NCI-H2107 (cell line): ENCODE data around the gene AGPS.
"Not testable (repeated sequence)": the region's sequence is repeated elsewhere in the genome, so short reads cannot be mapped to it uniquely, and the experiment has no call there.

Experiments used
- DNase-seq: peaks from one replicate; lab custom pipeline; 2025; lab: John Stamatoyannopoulos, UW

AGPS gene

GRCh38 chr2:177391822-177392372 lies 676 bp upstream of the AGPS start:
- no peak for DNase-seq

GRCh38 chr2:177393203-177393755 lies 706 bp downstream of the AGPS start:
- no peak for DNase-seq

GRCh38 chr2:177393824-177394593 lies 1.4 kb downstream of the AGPS start:
- no peak for DNase-seq

GRCh38 chr2:177394594-177394973 lies 2.0 kb downstream of the AGPS start:
- DNase-seq = no peak

DNA sequence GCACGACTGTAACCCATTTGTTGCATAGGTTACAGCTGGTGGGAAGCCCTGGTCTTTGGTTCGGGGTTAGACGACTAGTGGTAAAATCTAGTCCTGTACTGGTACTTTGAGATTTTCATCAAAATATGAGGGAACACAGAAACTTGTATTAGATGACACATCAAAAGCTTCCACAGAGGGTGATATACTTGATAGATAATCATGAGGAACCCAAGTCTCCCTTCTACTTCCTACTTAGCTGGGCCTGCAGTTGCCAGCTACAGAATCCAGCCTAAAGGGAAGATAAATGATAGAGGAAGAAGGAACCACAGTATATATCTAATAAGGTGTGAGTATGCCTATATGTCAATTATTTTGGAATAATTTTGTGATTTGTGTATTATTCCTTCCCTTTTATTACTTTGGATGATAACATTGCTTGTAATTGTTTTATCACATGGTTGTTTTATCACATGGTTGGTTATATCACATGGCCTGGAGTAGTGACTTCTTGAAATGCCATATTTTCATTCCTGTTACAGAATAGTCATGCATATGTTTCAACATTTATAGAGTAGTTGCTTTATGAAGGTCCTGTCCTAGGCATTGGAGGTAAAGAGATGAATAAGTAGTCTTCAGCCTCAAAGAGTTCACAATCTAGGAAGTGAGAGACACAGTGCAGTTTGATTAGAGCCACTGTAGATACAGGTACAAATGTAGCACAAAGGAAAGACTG lies 2.9 kb downstream of the AGPS start:
- DNase-seq = no peak

GRCh38 chr2:177396703-177397460 lies 4.3 kb downstream of the AGPS start:
- no peak for DNase-seq

DNA sequence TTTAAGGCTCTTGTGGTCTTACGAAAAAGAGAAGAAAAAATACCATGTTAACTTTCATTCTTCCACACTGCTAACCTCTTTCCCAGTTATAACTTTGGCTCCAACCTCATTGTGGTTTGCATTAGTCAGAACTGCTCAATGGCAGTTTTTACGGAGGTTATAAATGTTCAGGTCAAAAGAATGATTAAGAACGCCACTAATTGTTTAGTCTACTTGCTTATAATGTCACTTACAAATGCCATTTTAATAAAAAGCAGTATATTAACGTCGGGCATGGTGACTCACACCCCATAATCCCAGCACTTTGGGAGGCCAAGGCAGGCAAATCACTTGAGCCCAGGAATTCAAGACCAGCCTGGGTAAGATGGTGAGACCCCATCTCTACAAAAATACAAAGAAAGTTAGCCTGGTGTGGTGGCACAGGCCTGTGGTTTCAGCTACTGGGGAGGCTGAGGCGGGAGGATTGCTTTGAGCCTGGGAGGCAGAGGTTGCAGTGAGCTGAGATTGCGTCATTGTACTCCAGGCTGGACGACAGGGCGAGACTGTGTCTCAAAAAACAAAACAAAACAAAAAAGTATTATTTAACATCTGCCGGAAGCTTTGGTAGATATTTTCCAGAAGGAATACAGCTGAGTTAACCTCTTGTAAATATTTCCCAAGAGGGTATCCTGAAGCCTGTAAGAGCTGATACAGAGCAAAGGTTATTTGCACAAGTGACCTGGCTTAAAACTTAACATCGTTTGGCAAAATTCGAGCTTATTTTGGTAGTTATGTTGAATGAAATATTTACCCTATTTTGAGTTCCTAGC lies 5.1 kb downstream of the AGPS start:
- no peak for DNase-seq

- DNase-seq = no peak
These were observed 5.7 kb downstream of the AGPS start for GRCh38 chr2:177398290-177398683.

DNA sequence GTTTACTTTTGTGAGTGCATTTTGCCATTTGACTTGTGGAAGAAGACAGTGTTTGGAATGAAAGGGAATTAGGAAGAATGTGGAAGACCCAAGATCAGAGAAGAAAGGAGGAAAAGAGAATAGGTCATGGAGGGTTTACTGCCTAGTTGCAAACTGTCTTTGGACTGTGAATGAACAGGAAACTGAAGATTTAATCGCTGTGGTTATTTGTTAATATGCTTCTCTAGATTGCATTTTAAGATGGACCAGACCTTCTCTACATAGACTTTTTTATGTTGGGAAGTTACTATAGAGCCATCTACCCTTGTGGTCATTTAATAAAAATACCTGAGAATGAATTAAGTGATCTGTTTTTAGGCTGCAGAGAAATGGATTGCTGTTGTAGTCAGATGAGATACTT lies 6.2 kb downstream of the AGPS start:
- no peak for DNase-seq

GRCh38 chr2:177399376-177399775 lies 6.8 kb downstream of the AGPS start:
- DNase-seq = no peak

GRCh38 chr2:177400337-177400923 lies 7.9 kb downstream of the AGPS start:
- no peak for DNase-seq

- no peak for DNase-seq
These were observed 9.5 kb downstream of the AGPS start for GRCh38 chr2:177402096-177402495.

DNA sequence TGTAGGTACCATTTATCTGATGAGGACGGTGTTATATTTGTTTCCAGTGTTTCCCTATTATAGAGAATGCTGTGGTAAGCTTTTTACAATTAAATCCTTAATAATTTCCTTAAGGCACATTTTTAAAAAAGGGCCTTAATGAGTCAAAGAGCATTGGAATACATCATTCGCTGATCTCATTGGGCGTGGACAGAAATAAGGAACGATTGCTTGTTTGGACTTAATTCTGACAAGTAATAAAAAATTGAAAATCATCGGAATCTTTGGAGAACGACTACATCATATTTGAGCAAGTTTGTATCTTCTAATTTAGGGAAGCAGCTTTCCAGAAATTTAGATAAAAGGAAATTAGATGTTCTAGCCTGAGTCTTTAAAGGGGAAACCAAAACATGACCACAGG lies 11.3 kb downstream of the AGPS start:
- DNase-seq = no peak

- DNase-seq = no peak
These were observed 11.7 kb downstream of the AGPS start for GRCh38 chr2:177404243-177404642.

- DNase-seq = no peak
These were observed 12.6 kb downstream of the AGPS start for GRCh38 chr2:177405029-177405692.

- DNase-seq = no peak
These were observed 13.6 kb downstream of the AGPS start for GRCh38 chr2:177406182-177406581.

DNA sequence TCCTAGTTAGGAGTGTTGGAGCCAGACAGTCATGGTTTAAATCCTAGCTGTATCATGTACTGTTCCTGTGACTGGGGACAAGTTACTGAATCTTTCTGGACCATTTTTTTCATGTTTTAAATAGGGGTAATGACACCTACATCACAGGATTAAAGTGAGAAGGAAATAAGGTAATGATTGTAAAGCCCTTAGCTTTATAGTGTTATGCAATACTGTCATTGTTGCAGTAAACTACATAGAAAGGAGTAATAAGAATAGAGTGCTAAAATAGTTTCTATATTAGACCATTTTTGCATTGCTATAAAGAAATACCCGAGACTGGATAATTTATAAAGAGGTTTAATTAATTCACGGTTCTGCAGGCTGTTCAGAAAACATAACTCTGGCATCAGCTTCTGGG lies 14.5 kb downstream of the AGPS start:
- DNase-seq = no peak

DNA sequence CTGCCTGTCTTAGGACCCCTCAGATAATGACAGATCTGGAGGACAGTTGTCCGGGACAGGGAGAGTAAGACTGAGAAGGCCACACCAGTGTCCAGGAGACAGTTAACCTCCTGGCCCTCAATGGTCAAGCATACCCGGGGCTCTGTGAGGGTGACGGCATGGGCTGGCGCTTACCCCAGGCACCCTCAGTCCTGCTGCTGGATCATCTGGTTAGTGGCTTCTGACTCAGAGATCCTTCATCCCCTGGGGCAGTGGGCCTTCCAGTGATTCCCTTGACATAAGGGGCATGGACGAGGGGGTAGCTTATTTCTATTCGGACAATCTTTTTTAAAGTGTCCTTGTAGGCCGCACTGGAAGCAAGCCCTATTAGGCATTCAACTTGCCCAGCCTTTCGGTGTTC lies 18.1 kb downstream of the AGPS start:
- not testable (repeated sequence) for DNase-seq

DNA sequence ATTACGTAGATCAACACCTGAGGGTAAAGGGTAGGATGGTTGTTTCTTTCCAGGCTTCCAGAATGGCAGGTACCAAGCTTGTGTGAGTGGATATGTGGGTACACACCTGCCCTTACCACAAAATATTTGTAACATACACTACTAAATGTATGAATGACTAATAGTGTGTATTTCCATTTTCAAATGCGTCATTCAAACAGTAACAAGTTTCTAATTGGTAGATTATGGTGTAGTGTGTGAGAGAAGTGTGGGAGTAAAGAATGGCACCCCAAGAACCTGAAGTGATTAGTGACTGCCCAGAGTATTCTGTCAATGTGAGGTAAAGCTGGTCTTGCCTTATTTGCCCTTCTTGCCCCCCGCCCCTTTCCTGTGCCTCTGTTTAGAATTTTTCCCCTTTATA lies 21.1 kb downstream of the AGPS start:
- no peak for DNase-seq

DNA sequence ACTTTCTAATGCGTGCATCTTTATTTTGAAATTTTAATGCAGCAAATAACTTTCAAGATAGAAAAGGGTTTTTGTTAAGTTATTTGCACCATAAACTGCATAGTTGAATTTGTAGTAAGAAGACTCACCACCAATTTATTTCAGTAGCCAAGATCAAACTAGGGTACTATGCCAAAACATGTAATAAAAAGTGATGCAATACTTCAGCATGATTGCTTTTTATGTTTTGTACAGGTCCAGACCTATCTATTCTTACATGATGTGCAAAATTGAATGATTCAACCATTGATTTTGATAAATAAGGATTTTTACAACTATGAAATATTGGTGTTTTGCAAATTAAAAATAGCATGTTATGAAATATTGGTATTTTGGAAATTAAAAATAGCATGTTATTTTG lies 26.7 kb downstream of the AGPS start:
- no peak for DNase-seq

GRCh38 chr2:177422271-177422670 lies 29.7 kb downstream of the AGPS start:
- DNase-seq = no peak
